Breast epithelium (tissue), 4 donors: Measurements from ENCODE around the gene CNTNAP2. TPM values are rescaled to one million over a fixed set of nuclear protein-coding genes. Genes with fewer than 3 reads are reported as not detected.

Experiments used
- DNase-seq, 2 donors: peaks; one replicate each; pipeline ENCODE4 v3.0.0-alpha.2; 2019; ENCODE audit warnings: low spot score in 2 of 2
- H3K27ac ChIP-seq, 2 donors: fragments of 200-600 bp; sonication (generic) in 1 of 2; one replicate each; pipeline ENCODE4 v1.5.1; 2016 to 2019; ENCODE audit warnings: mild to moderate bottlenecking in 1 of 2
- H3K27me3 ChIP-seq, 2 donors: fragments of 200-600 bp; sonication (generic) in 1 of 2; one replicate each; pipeline versions ENCODE4 v1.5.1 to v1.6.0; 2017 to 2019; ENCODE audit warnings: control low read depth in 1 of 2, mild to moderate bottlenecking in 1 of 2
- H3K36me3 ChIP-seq: fragments of 200-600 bp; one replicate; pipeline ENCODE4 v1.5.1; 2019
- H3K4me1 ChIP-seq, 2 donors: fragments of 200-600 bp; sonication (generic); one replicate each; pipeline ENCODE4 v1.5.1; 2016 to 2019; ENCODE audit warnings: control low read depth in 1 of 2
- H3K4me3 ChIP-seq, 3 donors: fragments of 200-600 bp; sonication (generic); 1 replicate in 2 of 3; 2 replicates in 1 of 3; pipeline ENCODE4 v1.5.1; 2016 to 2019; ENCODE audit warnings: mild to moderate bottlenecking in 3 of 3, moderate library complexity in 2 of 3
- H3K9me3 ChIP-seq, 2 donors: fragments of 200-600 bp; sonication (generic) in 1 of 2; one replicate each; pipeline ENCODE4 v1.5.1; 2016 to 2019; ENCODE audit warnings: control low read depth in 1 of 2
- CTCF ChIP-seq, 3 donors: fragments of 450-650 bp; IDR thresholded peaks; one replicate each; pipeline ENCODE4 v1.5.1; 2016 to 2017; ENCODE audit warnings: antibody characterized with exemption in 3 of 3, mild to moderate bottlenecking in 3 of 3, moderate library complexity in 3 of 3
- POLR2A ChIP-seq: fragments of 450-650 bp; IDR thresholded peaks from one replicate; pipeline ENCODE4 v1.6.1; 2016; ENCODE audit warnings: antibody characterized with exemption, mild to moderate bottlenecking, moderate library complexity
- POLR2AphosphoS5 ChIP-seq, 3 donors: sonication (generic); formaldehyde crosslinking; IDR thresholded peaks; one replicate each; pipeline ENCODE4 v1.6.1; 2017; ENCODE audit warnings: antibody characterized with exemption in 3 of 3
- intact Hi-C: fragments of 100-400 bp; cut with DNase I; formaldehyde crosslinking; loops from one replicate; pipeline ENCODE4 v1.15.1; 2023; ENCODE audit warnings: low total_unique reads
- total RNA-seq, 3 donors: library from RNA; depleted of rRNA; stranded (reverse); fragments of >200 nt; gene quantifications; one replicate each; pipeline ENCODE4 v1.1.0, GENCODE V29; 2016

The CNTNAP2 gene
- total RNA-seq, 3 donors from 2014 or later: 0.29 to 0.66 TPM; not detected in 1

- TF ChIP-seq POLR2A: no peak
- no peak for TF ChIP-seq POLR2AphosphoS5 (IDR thresholded peaks at IDR 0.05)
- DNase-seq: no peak
- peaks cover 0 to 3% of the 10 kb centered on the region in 2 donors for H3K27me3 ChIP-seq
- H3K4me3 ChIP-seq: no peak overlapping the region
- H3K4me1 ChIP-seq: no peaks in the 10 kb centered on the region
- intact Hi-C loops: no loop called here
- H3K27ac ChIP-seq: no peak overlapping the region
- no peaks in the 10 kb centered on the region for H3K9me3 ChIP-seq
- H3K36me3 ChIP-seq: no peaks in the 10 kb centered on the region
These were observed 2057.8 kb downstream of the CNTNAP2 start for GRCh38 chr7:148174376-148174775.

- no peak for TF ChIP-seq POLR2A
- TF ChIP-seq POLR2AphosphoS5 (IDR thresholded peaks at IDR 0.05): no peak
- TF ChIP-seq CTCF (IDR thresholded peaks at IDR 0.05): no peak
- intact Hi-C loops: no loop called here
- Histone ChIP-seq H3K27me3 (peaks cover 0 to 3% of the 10 kb centered on the region in 2 donors), H3K4me3 (no peak overlapping the region), H3K4me1 (no peaks in the 10 kb centered on the region), H3K9me3 (no peaks in the 10 kb centered on the region), H3K27ac (no peak overlapping the region), H3K36me3 (no peaks in the 10 kb centered on the region)
- DNase-seq: no peak
These were observed 2058.9 kb downstream of the CNTNAP2 start for GRCh38 chr7:148175512-148175911.

- H3K4me3 ChIP-seq: no peak overlapping the region
- H3K27ac ChIP-seq: no peak overlapping the region
- intact Hi-C loops: no loop called here
- TF ChIP-seq CTCF (IDR thresholded peaks at IDR 0.05) (no peak), POLR2A (no peak), POLR2AphosphoS5 (IDR thresholded peaks at IDR 0.05) (no peak)
- H3K4me1 ChIP-seq: no peaks in the 10 kb centered on the region
- H3K36me3 ChIP-seq: no peaks in the 10 kb centered on the region
- DNase-seq: no peak
- H3K27me3 ChIP-seq: peaks cover 0 to 3% of the 10 kb centered on the region in 2 donors
- no peaks in the 10 kb centered on the region for H3K9me3 ChIP-seq
These were observed 2061.4 kb downstream of the CNTNAP2 start for GRCh38 chr7:148177972-148178371.

GRCh38 chr7:148180075-148180474 lies 2063.5 kb downstream of the CNTNAP2 start:
- Histone ChIP-seq H3K4me3 (no peak overlapping the region), H3K9me3 (no peaks in the 10 kb centered on the region), H3K36me3 (no peaks in the 10 kb centered on the region), H3K4me1 (no peaks in the 10 kb centered on the region), H3K27me3 (peaks cover 0 to 3% of the 10 kb centered on the region in 2 donors), H3K27ac (no peak overlapping the region)
- DNase-seq: no peak
- TF ChIP-seq POLR2AphosphoS5 (IDR thresholded peaks at IDR 0.05) (no peak), CTCF (IDR thresholded peaks at IDR 0.05) (no peak), POLR2A (no peak)
- intact Hi-C loops: no loop called here

GRCh38 chr7:148182264-148182663 lies 2065.7 kb downstream of the CNTNAP2 start:
- Histone ChIP-seq H3K9me3 (no peaks in the 10 kb centered on the region), H3K27me3 (no peaks in the 10 kb centered on the region), H3K4me3 (no peak overlapping the region), H3K4me1 (no peaks in the 10 kb centered on the region), H3K27ac (no peak overlapping the region), H3K36me3 (no peaks in the 10 kb centered on the region)
- no peak for DNase-seq
- intact Hi-C loops: no loop called here
- TF ChIP-seq POLR2A (no peak), CTCF (IDR thresholded peaks at IDR 0.05) (no peak), POLR2AphosphoS5 (IDR thresholded peaks at IDR 0.05) (no peak)

- Histone ChIP-seq H3K36me3 (no peaks in the 10 kb centered on the region), H3K27me3 (no peaks in the 10 kb centered on the region), H3K9me3 (no peaks in the 10 kb centered on the region), H3K27ac (no peak overlapping the region), H3K4me1 (no peaks in the 10 kb centered on the region), H3K4me3 (no peak overlapping the region)
- no peak for TF ChIP-seq POLR2AphosphoS5 (IDR thresholded peaks at IDR 0.05)
- no peak for DNase-seq
- intact Hi-C loops: no loop called here
These were observed 2068.4 kb downstream of the CNTNAP2 start for GRCh38 chr7:148185041-148185440.
